HTR-8/SVneo (cell line): Measurements from ENCODE around the gene RBFOX1.

Experiments used
- DNase-seq: peaks from one replicate; pipeline ENCODE4 v3.0.0; 2011; ENCODE audit warnings: low spot score, mixed read lengths; ENCODE audit not compliant: insufficient read length
- FAIRE-seq: peaks from 2 replicates; lab custom pipeline; 2011; peaks lifted over from hg19 to GRCh38; lab: Jason Lieb, UNC

Gene RBFOX1

GRCh38 chr16:7506363-7506762 lies 173.7 kb downstream of the RBFOX1 start:
- FAIRE-seq (no peak), DNase-seq (no peak)

GRCh38 chr16:7508656-7509055 lies 176.0 kb downstream of the RBFOX1 start:
- FAIRE-seq (no peak), DNase-seq (no peak)

GRCh38 chr16:7509963-7510601 lies 177.4 kb downstream of the RBFOX1 start:
- DNase-seq: no peak

GRCh38 chr16:7511549-7512260 lies 179.1 kb downstream of the RBFOX1 start:
- no peak for FAIRE-seq
- no peak for DNase-seq

More at GRCh38 chr16:7509963-7510601, 177.4 kb downstream of the RBFOX1 start:
- no peak for FAIRE-seq

GRCh38 chr16:7512503-7512902 lies 179.9 kb downstream of the RBFOX1 start:
- FAIRE-seq (no peak), DNase-seq (no peak)

GRCh38 chr16:7513429-7513828 lies 180.8 kb downstream of the RBFOX1 start:
- no peak for FAIRE-seq
- DNase-seq: no peak

GRCh38 chr16:7515543-7515942 lies 182.9 kb downstream of the RBFOX1 start:
- FAIRE-seq (no peak), DNase-seq (no peak)

- no peak for DNase-seq
- no peak for FAIRE-seq
Observed at GRCh38 chr16:7517496-7517895, 184.9 kb downstream of the RBFOX1 start.

- FAIRE-seq: no peak
- no peak for DNase-seq
Observed at GRCh38 chr16:7518158-7518557, 185.5 kb downstream of the RBFOX1 start.

- DNase-seq (no peak), FAIRE-seq (no peak)
Observed at GRCh38 chr16:7521834-7522233, 189.2 kb downstream of the RBFOX1 start.

- FAIRE-seq (no peak), DNase-seq (no peak)
Observed at GRCh38 chr16:7524419-7524818, 191.8 kb downstream of the RBFOX1 start.

- FAIRE-seq (no peak), DNase-seq (no peak)
Observed at GRCh38 chr16:7526736-7527135, 194.1 kb downstream of the RBFOX1 start.

GRCh38 chr16:7532534-7532933 lies 199.9 kb downstream of the RBFOX1 start:
- FAIRE-seq: no peak
- DNase-seq: no peak

GRCh38 chr16:7534749-7535148 lies 202.1 kb downstream of the RBFOX1 start:
- no peak for DNase-seq
- FAIRE-seq: no peak

- no peak for FAIRE-seq
- DNase-seq: no peak
Observed at GRCh38 chr16:7541026-7541425, 208.4 kb downstream of the RBFOX1 start.

- FAIRE-seq (no peak), DNase-seq (no peak)
Observed at GRCh38 chr16:7545251-7545650, 212.6 kb downstream of the RBFOX1 start.

- no peak for DNase-seq
Observed at GRCh38 chr16:7546948-7547347, 214.3 kb downstream of the RBFOX1 start.

GRCh38 chr16:7547736-7548135 lies 215.1 kb downstream of the RBFOX1 start:
- FAIRE-seq: no peak
- no peak for DNase-seq

More at GRCh38 chr16:7546948-7547347, 214.3 kb downstream of the RBFOX1 start:
- no peak for FAIRE-seq

- DNase-seq (no peak), FAIRE-seq (no peak)
Observed at GRCh38 chr16:7548796-7549318, 216.2 kb downstream of the RBFOX1 start.

GRCh38 chr16:7550096-7550495 lies 217.5 kb downstream of the RBFOX1 start:
- DNase-seq: no peak
- no peak for FAIRE-seq

- FAIRE-seq (no peak), DNase-seq (no peak)
Observed at GRCh38 chr16:7555459-7555858, 222.8 kb downstream of the RBFOX1 start.
